ENCODE data around the gene FBXW7. TPM values are rescaled to one million over a fixed set of nuclear protein-coding genes. Genes with fewer than 3 reads are reported as not detected.

FBXW7 gene
- polyA plus RNA-seq, 1 donor from 2014 or later, result 55.7 TPM

DNA sequence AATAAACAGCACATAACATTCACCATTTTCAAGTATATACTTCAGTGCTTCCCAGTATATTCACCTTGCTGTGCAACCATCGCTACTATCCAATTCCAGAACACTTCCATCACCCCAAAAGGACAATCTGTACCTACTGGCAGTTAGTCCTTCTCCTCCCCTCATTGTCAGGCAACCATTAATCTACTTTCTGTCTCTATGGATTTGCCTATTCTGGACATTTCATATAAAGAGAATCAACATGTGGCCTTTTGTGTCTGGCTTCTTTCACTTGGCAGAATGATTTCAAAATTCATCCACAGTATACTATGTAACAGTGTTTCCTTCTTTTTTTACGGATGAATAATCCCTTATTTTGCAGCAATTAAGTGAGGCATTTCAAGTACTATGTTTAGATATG lies 189.4 kb downstream of the FBXW7 start:
- Histone ChIP-seq H3K9ac (ENCODE audit: low read length) (no peak overlapping the region), H3K79me2 (replicated peaks; ENCODE audit: insufficient read depth, low read length) (peaks cover 40% of the 10 kb centered on the region), H3K27me3 (ENCODE audit: insufficient read depth, low read depth, low read length) (no peaks in the 10 kb centered on the region), H3K4me2 (ENCODE audit: low read length) (no peak overlapping the region), H3K9me2 (ENCODE audit: insufficient read depth, low read length) (no peaks in the 10 kb centered on the region), H3K27ac (ENCODE audit: low read length) (no peak overlapping the region), H3K36me3 (ENCODE audit: insufficient read depth, low read length) (no peaks in the 10 kb centered on the region), H3K4me3 (ENCODE audit: low read length) (no peak overlapping the region), H3F3A (ENCODE audit: insufficient read depth, low read length, poor library complexity, severe bottlenecking) (no peaks in the 10 kb centered on the region), H4K20me1 (ENCODE audit: insufficient read depth) (no peaks in the 10 kb centered on the region), H3K9me3 (ENCODE audit: low read length) (no peaks in the 10 kb centered on the region), H2AFZ (ENCODE audit: low read depth, low read length) (no peak overlapping the region)
- TF ChIP-seq EP300 (conservative IDR thresholded peaks at IDR 0.05; ENCODE audit: poor library complexity, severe bottlenecking) (no peak), POLR2AphosphoS5 (IDR thresholded peaks at IDR 0.05) (no peak), RAD21 (conservative IDR thresholded peaks at IDR 0.05) (no peak), TAF1 (IDR thresholded peaks at IDR 0.05; ENCODE audit: low read depth) (no peak), REST (IDR thresholded peaks at IDR 0.05; ENCODE audit: borderline replicate concordance) (no peak), EZH2 (IDR thresholded peaks at IDR 0.05; ENCODE audit: borderline replicate concordance, insufficient read depth, low read length, poor library complexity, severe bottlenecking) (no peak), SMC3 (conservative IDR thresholded peaks at IDR 0.05; ENCODE audit: poor library complexity) (no peak), MXI1 (conservative IDR thresholded peaks at IDR 0.05; ENCODE audit: poor library complexity, severe bottlenecking) (no peak)
- TF ChIP-seq, protein P1, sequence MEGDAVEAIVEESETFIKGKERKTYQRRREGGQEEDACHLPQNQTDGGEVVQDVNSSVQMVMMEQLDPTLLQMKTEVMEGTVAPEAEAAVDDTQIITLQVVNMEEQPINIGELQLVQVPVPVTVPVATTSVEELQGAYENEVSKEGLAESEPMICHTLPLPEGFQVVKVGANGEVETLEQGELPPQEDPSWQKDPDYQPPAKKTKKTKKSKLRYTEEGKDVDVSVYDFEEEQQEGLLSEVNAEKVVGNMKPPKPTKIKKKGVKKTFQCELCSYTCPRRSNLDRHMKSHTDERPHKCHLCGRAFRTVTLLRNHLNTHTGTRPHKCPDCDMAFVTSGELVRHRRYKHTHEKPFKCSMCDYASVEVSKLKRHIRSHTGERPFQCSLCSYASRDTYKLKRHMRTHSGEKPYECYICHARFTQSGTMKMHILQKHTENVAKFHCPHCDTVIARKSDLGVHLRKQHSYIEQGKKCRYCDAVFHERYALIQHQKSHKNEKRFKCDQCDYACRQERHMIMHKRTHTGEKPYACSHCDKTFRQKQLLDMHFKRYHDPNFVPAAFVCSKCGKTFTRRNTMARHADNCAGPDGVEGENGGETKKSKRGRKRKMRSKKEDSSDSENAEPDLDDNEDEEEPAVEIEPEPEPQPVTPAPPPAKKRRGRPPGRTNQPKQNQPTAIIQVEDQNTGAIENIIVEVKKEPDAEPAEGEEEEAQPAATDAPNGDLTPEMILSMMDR (IDR thresholded peaks at IDR 0.05; ENCODE audit: poor library complexity, severe bottlenecking), result no peak

- Histone ChIP-seq H3K4me3 (ENCODE audit: low read length) (no peak overlapping the region), H3K4me2 (ENCODE audit: low read length) (no peak overlapping the region), H3K36me3 (ENCODE audit: insufficient read depth, low read length) (no peaks in the 10 kb centered on the region), H3K27me3 (ENCODE audit: insufficient read depth, low read depth, low read length) (no peaks in the 10 kb centered on the region), H3K9me2 (ENCODE audit: insufficient read depth, low read length) (no peaks in the 10 kb centered on the region), H3K9me3 (ENCODE audit: low read length) (no peaks in the 10 kb centered on the region), H2AFZ (ENCODE audit: low read depth, low read length) (no peak overlapping the region), H3K27ac (ENCODE audit: low read length) (no peak overlapping the region), H3F3A (ENCODE audit: insufficient read depth, low read length, poor library complexity, severe bottlenecking) (no peaks in the 10 kb centered on the region), H4K20me1 (ENCODE audit: insufficient read depth) (no peaks in the 10 kb centered on the region), H3K79me2 (replicated peaks; ENCODE audit: insufficient read depth, low read length) (peaks cover 23% of the 10 kb centered on the region), H3K9ac (ENCODE audit: low read length) (no peak overlapping the region)
- TF ChIP-seq SMC3 (conservative IDR thresholded peaks at IDR 0.05; ENCODE audit: poor library complexity) (no peak), RAD21 (conservative IDR thresholded peaks at IDR 0.05) (no peak), POLR2AphosphoS5 (IDR thresholded peaks at IDR 0.05) (no peak), EP300 (conservative IDR thresholded peaks at IDR 0.05; ENCODE audit: poor library complexity, severe bottlenecking) (no peak), TAF1 (IDR thresholded peaks at IDR 0.05; ENCODE audit: low read depth) (no peak), REST (IDR thresholded peaks at IDR 0.05; ENCODE audit: borderline replicate concordance) (no peak), EZH2 (IDR thresholded peaks at IDR 0.05; ENCODE audit: borderline replicate concordance, insufficient read depth, low read length, poor library complexity, severe bottlenecking) (no peak), MXI1 (conservative IDR thresholded peaks at IDR 0.05; ENCODE audit: poor library complexity, severe bottlenecking) (no peak)
- TF ChIP-seq, protein P1 (IDR thresholded peaks at IDR 0.05; ENCODE audit: poor library complexity, severe bottlenecking), result no peak
These were observed 191.9 kb downstream of the FBXW7 start for GRCh38 chr4:152344001-152344400.

Measured in neural cell (in vitro differentiated cells).